OCI-LY1 (cell line): ENCODE results near the gene ZNF850.

Experiments used
- H2AFZ ChIP-seq: fragments of 200-600 bp; sonication (generic), shearing (Covaris generic); 2 replicates; pipeline ENCODE4 v1.6.0; 2014; ENCODE audit warnings: antibody characterized with exemption, mild to moderate bottlenecking, low read length
- H3F3A ChIP-seq: fragments of 200-600 bp; sonication (generic), shearing (Covaris generic); 2 replicates; pipeline ENCODE4 v1.6.0; 2014; ENCODE audit warnings: mild to moderate bottlenecking, antibody characterized with exemption, low read length, moderate library complexity; ENCODE audit not compliant: insufficient read depth
- H3K27ac ChIP-seq: fragments of 200-600 bp; sonication (generic); 2 replicates; pipeline ENCODE4 v1.5.1; 2014; ENCODE audit warnings: low read length, mixed run types, mild to moderate bottlenecking, low read depth; ENCODE audit not compliant: poor library complexity, severe bottlenecking
- H3K27me3 ChIP-seq: fragments of 200-600 bp; sonication (generic); 2 replicates; pipeline ENCODE4 v1.6.0; 2014; ENCODE audit warnings: antibody characterized with exemption, mild to moderate bottlenecking, low read length, moderate library complexity; ENCODE audit not compliant: insufficient read depth
- H3K36me3 ChIP-seq: fragments of 200-600 bp; sonication (generic); 2 replicates; pipeline ENCODE4 v1.6.1; 2014; ENCODE audit warnings: mild to moderate bottlenecking, antibody characterized with exemption, low read length, moderate library complexity, mixed read lengths; ENCODE audit not compliant: insufficient read depth
- H3K4me1 ChIP-seq: fragments of 200-600 bp; sonication (generic); 2 replicates; pipeline ENCODE4 v1.5.1; 2014; ENCODE audit warnings: mild to moderate bottlenecking, low read length, moderate library complexity; ENCODE audit not compliant: insufficient read depth, severe bottlenecking
- H3K4me2 ChIP-seq: fragments of 200-600 bp; sonication (generic), shearing (Covaris generic); 2 replicates; pipeline ENCODE4 v1.6.1; 2014; ENCODE audit warnings: low read length
- H3K4me3 ChIP-seq: fragments of 200-600 bp; sonication (generic); 2 replicates; pipeline ENCODE4 v1.5.1; 2014; ENCODE audit warnings: low read length, low read depth, mild to moderate bottlenecking, mixed read lengths; ENCODE audit not compliant: poor library complexity, severe bottlenecking
- H3K79me2 ChIP-seq: fragments of 200-600 bp; shearing (Covaris generic); 2 replicates; pipeline ENCODE4 v1.6.1; 2016; ENCODE audit warnings: mixed run types, low read length, mixed read lengths; ENCODE audit not compliant: insufficient read depth
- H3K9ac ChIP-seq: fragments of 200-600 bp; sonication (generic), shearing (Covaris generic); 2 replicates; pipeline ENCODE4 v1.6.1; 2014; ENCODE audit warnings: mild to moderate bottlenecking, low read length, mixed read lengths
- H3K9me2 ChIP-seq: fragments of 200-600 bp; sonication (generic), shearing (Covaris generic); 2 replicates; pipeline ENCODE4 v1.6.1; 2014; ENCODE audit warnings: low read depth, mild to moderate bottlenecking, low read length, mixed read lengths
- H3K9me3 ChIP-seq: fragments of 200-600 bp; shearing (Covaris generic); 2 replicates; pipeline ENCODE4 v1.6.1; 2014; ENCODE audit warnings: low read length, mixed read lengths
- H4K20me1 ChIP-seq: fragments of 200-600 bp; sonication (generic), shearing (Covaris generic); 2 replicates; pipeline ENCODE4 v1.6.0; 2016; ENCODE audit warnings: mild to moderate bottlenecking, low read length; ENCODE audit not compliant: insufficient read depth
- CTCF ChIP-seq: fragments of 200-600 bp; sonication (generic), shearing (Covaris generic); IDR thresholded peaks from 2 replicates; pipeline ENCODE4 v1.5.1; 2017; ENCODE audit warnings: mild to moderate bottlenecking, antibody characterized with exemption, low read length, moderate library complexity, mixed read lengths
- EZH2 ChIP-seq: fragments of 200-600 bp; sonication (generic), shearing (Covaris generic); IDR thresholded peaks from 2 replicates; pipeline ENCODE4 v1.8.0; 2017; ENCODE audit warnings: borderline replicate concordance, mixed run types, mild to moderate bottlenecking, antibody characterized with exemption, low read length, moderate library complexity, mixed read lengths

Gene ZNF850

GRCh38 chr19:36685835-36686234 lies 86.8 kb downstream of the ZNF850 start:
- Histone ChIP-seq H3F3A (no peaks in the 10 kb centered on the region), H4K20me1 (no peaks in the 10 kb centered on the region), H3K27ac (no peak overlapping the region), H3K9me3 (peaks cover 13% of the 10 kb centered on the region), H3K4me3 (peak overlapping the region; percentile 91), H3K36me3 (peaks cover 44% of the 10 kb centered on the region), H3K4me2 (peak overlapping the region; percentile 93), H3K9ac (no peak overlapping the region), H3K4me1 (peaks cover 18% of the 10 kb centered on the region), H2AFZ (no peak overlapping the region), H3K9me2 (no peaks in the 10 kb centered on the region), H3K79me2 (peaks cover 19% of the 10 kb centered on the region), H3K27me3 (no peaks in the 10 kb centered on the region)
- TF ChIP-seq EZH2: no peak
- no peak for TF ChIP-seq CTCF

- peaks cover 27% of the 10 kb centered on the region for H3K36me3 ChIP-seq
- no peak overlapping the region for H3K4me2 ChIP-seq
- H3K79me2 ChIP-seq: no peaks in the 10 kb centered on the region
- TF ChIP-seq CTCF: no peak
- no peak for TF ChIP-seq EZH2
- no peaks in the 10 kb centered on the region for H4K20me1 ChIP-seq
- H3K9me3 ChIP-seq: peaks cover 10% of the 10 kb centered on the region
- no peaks in the 10 kb centered on the region for H3K9me2 ChIP-seq
- no peaks in the 10 kb centered on the region for H3K4me1 ChIP-seq
- H3K27ac ChIP-seq: no peak overlapping the region
- H3F3A ChIP-seq: no peaks in the 10 kb centered on the region
- H3K27me3 ChIP-seq: no peaks in the 10 kb centered on the region
- H3K9ac ChIP-seq: no peak overlapping the region
- no peak overlapping the region for H3K4me3 ChIP-seq
- H2AFZ ChIP-seq: no peak overlapping the region
Measured at GRCh38 chr19:36679455-36679854, 93.2 kb downstream of the ZNF850 start.

- no peaks in the 10 kb centered on the region for H3F3A ChIP-seq
- H3K9me2 ChIP-seq: no peaks in the 10 kb centered on the region
- no peak overlapping the region for H3K27ac ChIP-seq
- no peaks in the 10 kb centered on the region for H3K4me1 ChIP-seq
- H4K20me1 ChIP-seq: no peaks in the 10 kb centered on the region
- H3K9me3 ChIP-seq: peaks cover 6% of the 10 kb centered on the region
- H3K36me3 ChIP-seq: peaks cover 34% of the 10 kb centered on the region
- no peak overlapping the region for H2AFZ ChIP-seq
- no peaks in the 10 kb centered on the region for H3K79me2 ChIP-seq
- H3K4me3 ChIP-seq: no peak overlapping the region
- no peaks in the 10 kb centered on the region for H3K27me3 ChIP-seq
- no peak overlapping the region for H3K9ac ChIP-seq
- no peak overlapping the region for H3K4me2 ChIP-seq
- TF ChIP-seq CTCF (no peak), EZH2 (no peak)
Measured at GRCh38 chr19:36674201-36674600, 98.4 kb downstream of the ZNF850 start.
